ENCODE measurements around the gene PROX1. TPM values are rescaled to one million over a fixed set of nuclear protein-coding genes. Genes with fewer than 3 reads are reported as not detected.

Gene PROX1
- polyA plus RNA-seq, 3 donors = 0.07 TPM; not detected in 2

DNA sequence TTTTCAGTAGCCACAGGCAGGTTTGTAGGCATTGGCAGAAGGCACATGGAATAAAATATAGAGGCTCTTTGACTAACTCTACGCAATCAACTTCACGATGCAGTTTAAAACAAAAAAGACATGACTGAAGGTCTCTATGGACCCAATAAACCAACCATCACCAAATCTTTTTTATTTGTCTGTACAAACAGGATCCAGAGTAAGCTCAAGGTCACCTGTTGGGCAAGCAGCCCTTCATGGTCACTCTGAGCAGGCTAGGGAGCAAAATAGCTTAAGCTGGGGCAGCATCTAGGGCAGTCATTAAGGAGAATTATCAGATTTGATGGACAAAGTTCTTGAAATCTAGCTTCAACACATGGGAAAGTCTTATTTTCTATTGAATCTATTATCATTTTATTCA lies 26.8 kb upstream of the PROX1 start:
- no peaks in the 10 kb centered on the region for H3K36me3 ChIP-seq (replicated peaks in 1 of 2; ENCODE audit: control insufficient read depth in 1 of 2, insufficient read depth in 2 of 2, low read length in 2 of 2)
- H4K20me1 ChIP-seq (ENCODE audit: insufficient read depth, low read length) = no peaks in the 10 kb centered on the region
- DNase-seq = no peak
- no peak overlapping the region for H2AFZ ChIP-seq (ENCODE audit: insufficient read depth, low read depth, low read length, poor library complexity, severe bottlenecking)
- TF ChIP-seq, protein P1, sequence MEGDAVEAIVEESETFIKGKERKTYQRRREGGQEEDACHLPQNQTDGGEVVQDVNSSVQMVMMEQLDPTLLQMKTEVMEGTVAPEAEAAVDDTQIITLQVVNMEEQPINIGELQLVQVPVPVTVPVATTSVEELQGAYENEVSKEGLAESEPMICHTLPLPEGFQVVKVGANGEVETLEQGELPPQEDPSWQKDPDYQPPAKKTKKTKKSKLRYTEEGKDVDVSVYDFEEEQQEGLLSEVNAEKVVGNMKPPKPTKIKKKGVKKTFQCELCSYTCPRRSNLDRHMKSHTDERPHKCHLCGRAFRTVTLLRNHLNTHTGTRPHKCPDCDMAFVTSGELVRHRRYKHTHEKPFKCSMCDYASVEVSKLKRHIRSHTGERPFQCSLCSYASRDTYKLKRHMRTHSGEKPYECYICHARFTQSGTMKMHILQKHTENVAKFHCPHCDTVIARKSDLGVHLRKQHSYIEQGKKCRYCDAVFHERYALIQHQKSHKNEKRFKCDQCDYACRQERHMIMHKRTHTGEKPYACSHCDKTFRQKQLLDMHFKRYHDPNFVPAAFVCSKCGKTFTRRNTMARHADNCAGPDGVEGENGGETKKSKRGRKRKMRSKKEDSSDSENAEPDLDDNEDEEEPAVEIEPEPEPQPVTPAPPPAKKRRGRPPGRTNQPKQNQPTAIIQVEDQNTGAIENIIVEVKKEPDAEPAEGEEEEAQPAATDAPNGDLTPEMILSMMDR (IDR thresholded peaks at IDR 0.05) = no peak
- no peak overlapping the region for H3K4me3 Mint-ChIP-seq
- H3K9me3 Mint-ChIP-seq = peaks cover 0 to 3% (median 0%) of the 10 kb centered on the region in 7 donors
- intact Hi-C loops (cut with micrococcal nuclease) = no loop called here
- H3K4me2 ChIP-seq (replicated peaks; ENCODE audit: extremely low read depth, low read length, poor library complexity, severe bottlenecking) = no peak overlapping the region
- no peaks in the 10 kb centered on the region for H3K36me3 Mint-ChIP-seq
- H3K79me2 ChIP-seq (ENCODE audit: insufficient read depth, low read length) = no peaks in the 10 kb centered on the region
- H3K4me3 ChIP-seq (replicated peaks in 1 of 3; ENCODE audit: low read depth in 2 of 3, low read length in 3 of 3) = no peak overlapping the region
- no peaks in the 10 kb centered on the region for H3K27me3 ChIP-seq (ENCODE audit: control insufficient read depth in 2 of 2, insufficient read depth in 2 of 2, low read length in 2 of 2)
- WGBS (ENCODE audit: insufficient coverage) = 100% methylated on average over 2 of the region's 2 CpGs
- H3K4me1 Mint-ChIP-seq = no peaks in the 10 kb centered on the region
- no peak overlapping the region for H3K27ac Mint-ChIP-seq
- H3K27me3 Mint-ChIP-seq (ENCODE audit: low read depth in 3 of 3) = peaks cover 0 to 2% (median 1%) of the 10 kb centered on the region in 3 donors
- no peaks in the 10 kb centered on the region for H3K4me1 ChIP-seq (ENCODE audit: control insufficient read depth in 1 of 2, insufficient read depth in 2 of 2, low read length in 2 of 2)
- H3K27ac ChIP-seq (ENCODE audit: low read depth in 1 of 2, low read length in 2 of 2) = no peak overlapping the region
- no peaks in the 10 kb centered on the region for H3K9me3 ChIP-seq (replicated peaks in 1 of 2; ENCODE audit: control insufficient read depth in 1 of 2, insufficient read depth in 1 of 2, low read length in 2 of 2)
- H3K9ac ChIP-seq (ENCODE audit: insufficient read depth, low read length, poor library complexity, severe bottlenecking) = no peak overlapping the region

DNA sequence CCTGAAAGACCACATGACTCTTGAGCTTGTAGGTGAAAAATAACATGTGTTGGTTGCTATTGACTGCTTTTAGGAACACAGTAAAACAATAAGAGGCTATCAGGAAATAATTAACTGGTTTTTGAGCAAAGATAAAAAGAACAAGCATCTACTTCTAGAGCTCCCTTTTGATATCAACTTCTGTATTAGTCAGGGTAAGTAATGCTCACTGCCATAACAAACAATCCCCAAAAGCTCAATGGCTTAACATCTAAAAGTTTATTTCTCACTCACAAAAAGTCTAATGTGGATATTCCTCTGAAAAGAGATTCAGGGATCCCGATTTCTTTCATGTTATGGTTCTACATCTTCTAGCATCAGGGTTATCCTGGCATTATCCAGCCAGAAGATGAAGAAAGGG lies 25.3 kb upstream of the PROX1 start:
- Histone ChIP-seq H3K9me3 (replicated peaks in 1 of 2; ENCODE audit: control insufficient read depth in 1 of 2, insufficient read depth in 1 of 2, low read length in 2 of 2) (no peaks in the 10 kb centered on the region), H4K20me1 (ENCODE audit: insufficient read depth, low read length) (no peaks in the 10 kb centered on the region), H3K4me3 (replicated peaks in 1 of 3; ENCODE audit: low read depth in 2 of 3, low read length in 3 of 3) (no peak overlapping the region), H2AFZ (ENCODE audit: insufficient read depth, low read depth, low read length, poor library complexity, severe bottlenecking) (no peak overlapping the region), H3K27ac (ENCODE audit: low read depth in 1 of 2, low read length in 2 of 2) (no peak overlapping the region), H3K36me3 (replicated peaks in 1 of 2; ENCODE audit: control insufficient read depth in 1 of 2, insufficient read depth in 2 of 2, low read length in 2 of 2) (no peaks in the 10 kb centered on the region), H3K27me3 (ENCODE audit: control insufficient read depth in 2 of 2, insufficient read depth in 2 of 2, low read length in 2 of 2) (no peaks in the 10 kb centered on the region), H3K9ac (ENCODE audit: insufficient read depth, low read length, poor library complexity, severe bottlenecking) (no peak overlapping the region), H3K4me1 (ENCODE audit: control insufficient read depth in 1 of 2, insufficient read depth in 2 of 2, low read length in 2 of 2) (no peaks in the 10 kb centered on the region), H3K79me2 (ENCODE audit: insufficient read depth, low read length) (no peaks in the 10 kb centered on the region), H3K4me2 (replicated peaks; ENCODE audit: extremely low read depth, low read length, poor library complexity, severe bottlenecking) (no peak overlapping the region)
- Mint-ChIP-seq H3K4me3 (no peak overlapping the region), H3K27ac (no peak overlapping the region), H3K9me3 (peaks cover 0 to 3% (median 0%) of the 10 kb centered on the region in 7 donors), H3K4me1 (no peaks in the 10 kb centered on the region), H3K36me3 (no peaks in the 10 kb centered on the region), H3K27me3 (ENCODE audit: low read depth in 3 of 3) (peaks cover 0 to 2% (median 1%) of the 10 kb centered on the region in 3 donors)
- DNase-seq = no peak
- TF ChIP-seq, protein P1 (IDR thresholded peaks at IDR 0.05) = no peak
- intact Hi-C loops (cut with micrococcal nuclease) = no loop called here
- no CpG with 5 or more reads among the region's 1 CpG for WGBS (ENCODE audit: insufficient coverage)

Data from CD14-positive monocyte (primary cell).